ENCODE measurements around the gene EHD4. TPM values are rescaled to one million over a fixed set of nuclear protein-coding genes. Genes with fewer than 3 reads are reported as not detected.

The EHD4 gene
- total RNA-seq, 1 donor from 2014 or later: 190 TPM

Other genes starting within 250 kb of the EHD4 start
- 18.5 and 25.2 TPM in 2 replicates for gene MAPKBP1, start 198.1 kb downstream of the EHD4 start, total RNA-seq
- 2.1 and 6.1 TPM in 2 replicates for gene JMJD7, start 144.5 kb downstream of the EHD4 start, total RNA-seq
- 0.26 and 0.85 TPM in 2 replicates for gene PLA2G4B, start 133.7 kb downstream of the EHD4 start, total RNA-seq
- gene SPTBN5, start 78.5 kb downstream of the EHD4 start, total RNA-seq: 3.6 and 12.0 TPM in 2 replicates
- not detected in 2 replicates for gene PLA2G4E, start 48.5 kb upstream of the EHD4 start, total RNA-seq
- not detected in 2 replicates for gene PLA2G4D, start 122.0 kb upstream of the EHD4 start, total RNA-seq
- gene PLA2G4F, start 184.1 kb upstream of the EHD4 start, total RNA-seq: not detected in 2 replicates
- gene VPS39, start 235.7 kb upstream of the EHD4 start, total RNA-seq: 32.2 and 35.1 TPM in 2 replicates